ENCODE data around the gene TMEM131L.
"Not testable (repeated sequence)": the region's sequence is repeated elsewhere in the genome, so short reads cannot be mapped to it uniquely, and the experiment has no call there.

The TMEM131L gene

DNA sequence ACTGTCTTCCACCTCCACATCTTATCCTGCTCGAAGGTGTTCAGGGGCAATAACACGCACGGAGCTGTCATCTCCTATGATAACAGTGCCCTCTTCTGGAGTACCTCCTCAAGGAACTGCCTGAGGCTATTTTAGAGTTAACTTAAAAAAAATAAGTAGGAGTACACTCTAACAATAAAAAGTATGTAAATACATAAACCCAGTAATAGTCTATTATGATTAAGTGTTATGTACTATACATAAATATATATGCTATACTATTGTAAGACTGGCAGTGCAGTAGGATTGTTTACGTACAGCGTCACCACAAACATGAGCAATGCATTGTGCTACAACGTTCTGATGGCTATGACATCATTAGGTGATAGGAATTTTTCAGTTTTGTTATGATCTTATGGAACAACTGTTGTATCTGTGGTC is 183.4 kb downstream of the TMEM131L start:
- no peak for DNase-seq (ENCODE audit: low read depth in 2 of 2)

DNA sequence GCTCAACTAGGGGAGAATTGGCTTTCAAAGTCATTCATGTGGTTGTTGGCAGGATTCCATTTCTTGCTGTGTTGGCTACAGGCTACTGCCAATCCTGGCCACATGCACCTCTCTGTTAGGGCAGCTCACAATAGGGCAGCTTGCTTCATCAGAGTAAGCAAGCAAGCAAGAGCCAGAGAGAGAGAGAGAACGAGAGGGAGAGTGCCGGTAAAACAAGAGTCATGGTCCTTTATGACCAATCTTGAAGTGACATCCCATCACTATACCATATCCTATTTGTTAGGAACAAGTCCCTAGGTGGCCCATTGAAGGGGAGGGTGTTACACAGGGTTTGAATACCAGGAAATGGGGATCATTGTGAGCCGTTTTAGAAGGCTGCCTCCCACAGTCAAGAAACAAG is 185.0 kb downstream of the TMEM131L start:
- no peak for DNase-seq (ENCODE audit: low read depth in 2 of 2)

DNA sequence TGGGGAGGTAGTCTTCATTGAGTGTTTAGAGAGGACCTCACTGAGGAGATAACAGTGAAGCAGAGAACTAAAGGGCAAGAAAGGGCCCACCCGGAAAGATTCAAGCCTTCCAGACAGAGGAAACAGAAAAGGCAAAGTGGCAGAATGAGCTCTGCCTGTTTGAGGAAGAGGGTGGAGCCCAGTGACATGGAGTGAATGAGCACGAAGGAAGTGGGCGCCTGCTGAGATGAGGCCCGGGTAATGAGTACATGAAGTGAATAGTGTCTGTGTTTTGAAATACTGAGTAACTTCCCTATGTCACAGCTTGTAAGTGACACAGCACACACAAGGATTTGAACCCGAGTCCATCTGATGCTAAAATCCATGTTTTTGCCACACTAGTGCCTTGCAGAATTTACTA is 185.4 kb downstream of the TMEM131L start:
- DNase-seq (ENCODE audit: low read depth in 2 of 2) = peak; percentile 30 to 45

GRCh38 chr4:153652051-153652784 is 186.1 kb downstream of the TMEM131L start:
- DNase-seq (ENCODE audit: low read depth in 2 of 2) = peak in 1 of 2 donors; percentile 10

GRCh38 chr4:153655002-153655541 is 188.9 kb downstream of the TMEM131L start:
- DNase-seq (ENCODE audit: low read depth in 2 of 2) = no peak

- no peak for DNase-seq (ENCODE audit: low read depth in 2 of 2)
These were observed 189.8 kb downstream of the TMEM131L start for GRCh38 chr4:153655928-153656327.

- DNase-seq (ENCODE audit: low read depth in 2 of 2) = no peak
These were observed 195.2 kb downstream of the TMEM131L start for GRCh38 chr4:153661215-153661822.

- DNase-seq (ENCODE audit: low read depth in 2 of 2) = no peak
These were observed 195.7 kb downstream of the TMEM131L start for GRCh38 chr4:153661908-153662307.

GRCh38 chr4:153663667-153664066 is 197.5 kb downstream of the TMEM131L start:
- DNase-seq (ENCODE audit: low read depth in 2 of 2) = no peak

DNA sequence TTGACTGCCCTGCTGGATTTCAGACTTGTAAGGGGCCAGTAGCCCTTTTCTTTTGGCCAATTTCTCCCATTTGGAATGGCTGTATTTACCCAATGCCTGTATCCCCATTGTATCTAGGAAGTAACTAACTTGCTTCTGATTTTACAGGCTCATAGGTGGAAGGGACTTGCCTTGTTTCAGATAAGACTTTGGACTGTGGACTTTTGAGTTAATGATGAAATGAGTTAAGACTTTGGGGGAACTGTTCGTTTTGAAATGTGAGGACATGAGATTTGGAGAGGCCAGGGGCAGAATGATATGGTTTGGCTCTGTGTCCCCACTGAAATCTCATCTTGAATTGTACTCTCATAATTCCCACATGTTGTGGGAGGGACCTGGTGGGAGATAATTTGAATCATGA is 200.3 kb downstream of the TMEM131L start:
- DNase-seq (ENCODE audit: low read depth in 2 of 2) = not testable (repeated sequence)

DNA sequence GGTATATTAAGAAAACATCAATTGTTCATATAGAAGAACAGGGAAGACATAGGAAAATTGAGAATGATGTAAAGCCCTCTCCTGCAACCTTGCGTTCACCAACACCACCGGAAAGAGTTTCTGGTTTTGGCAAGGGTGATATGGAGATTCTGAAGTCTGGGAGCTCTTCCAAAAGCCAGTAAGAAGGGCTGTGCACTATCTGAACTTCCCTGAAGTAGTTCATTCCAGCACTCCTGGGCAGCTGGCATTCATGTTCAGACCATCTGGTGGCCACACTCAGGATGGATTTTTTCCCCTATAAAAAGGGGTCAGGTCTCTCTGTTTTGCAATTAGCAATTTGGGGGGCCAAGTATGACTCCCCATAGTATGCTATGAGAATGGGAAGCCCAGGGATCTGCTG is 202.5 kb downstream of the TMEM131L start:
- no peak for DNase-seq (ENCODE audit: low read depth in 2 of 2)

DNA sequence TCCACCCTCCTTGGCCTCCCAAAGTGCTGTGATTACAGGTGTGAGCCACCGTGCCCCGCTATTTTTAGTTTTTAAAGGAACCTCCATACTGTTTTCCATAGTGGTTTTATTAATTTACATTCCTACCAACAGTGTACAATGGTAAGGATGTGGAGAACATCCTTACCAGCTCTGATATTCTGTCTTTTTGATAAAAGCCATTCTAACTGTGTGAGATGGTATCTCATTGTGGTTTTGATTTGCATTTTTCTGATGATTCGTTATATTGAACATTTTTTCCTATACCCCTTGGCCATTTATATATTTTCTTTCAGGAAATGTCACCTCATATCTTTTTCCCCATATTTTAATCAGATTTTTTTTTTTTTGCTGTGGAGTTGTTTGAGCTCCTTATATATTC is 203.7 kb downstream of the TMEM131L start:
- DNase-seq (ENCODE audit: low read depth in 2 of 2) = no peak

DNA sequence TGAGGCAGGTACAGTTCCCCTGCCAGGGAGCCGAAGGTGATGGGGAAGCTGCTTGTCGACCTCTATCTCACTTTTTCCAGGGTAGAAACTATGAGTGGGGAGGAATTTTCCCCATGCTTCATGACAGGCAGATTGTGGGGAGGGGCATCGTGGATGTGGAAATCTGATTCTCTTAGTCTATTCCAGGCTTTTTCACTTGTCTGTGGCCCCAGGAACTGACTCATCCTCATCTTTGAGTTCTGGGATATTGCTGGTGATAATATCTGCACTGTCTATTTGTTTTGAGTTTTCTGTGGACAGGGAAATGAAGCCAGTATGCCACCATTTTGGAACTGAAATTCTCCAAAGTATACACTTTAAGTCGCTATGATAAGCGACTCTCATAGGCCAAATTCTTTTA is 210.3 kb downstream of the TMEM131L start:
- DNase-seq (ENCODE audit: low read depth in 2 of 2) = no peak

GRCh38 chr4:153676984-153677383 is 210.8 kb downstream of the TMEM131L start:
- no peak for DNase-seq (ENCODE audit: low read depth in 2 of 2)

DNA sequence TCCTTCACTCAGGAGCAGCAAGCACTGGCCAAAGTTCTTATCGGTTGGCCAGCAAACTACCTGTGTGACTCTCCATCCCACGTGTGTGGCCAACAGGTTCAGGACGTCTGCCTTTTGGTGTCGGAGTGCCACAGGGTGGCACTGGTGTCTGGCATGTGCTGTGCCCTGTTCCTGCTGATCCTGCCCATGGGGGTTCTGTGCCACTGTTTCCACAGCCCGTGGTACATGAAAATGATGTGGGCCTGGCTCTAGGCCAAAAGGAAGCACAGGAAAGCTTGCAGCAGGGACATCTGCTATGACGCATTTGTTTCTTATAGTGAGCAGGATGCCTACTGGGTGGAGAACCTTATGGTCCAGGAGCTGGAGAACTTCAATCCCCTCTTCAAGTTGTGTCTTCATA is 213.3 kb downstream of the TMEM131L start:
- DNase-seq (ENCODE audit: low read depth in 2 of 2) = no peak

DNA sequence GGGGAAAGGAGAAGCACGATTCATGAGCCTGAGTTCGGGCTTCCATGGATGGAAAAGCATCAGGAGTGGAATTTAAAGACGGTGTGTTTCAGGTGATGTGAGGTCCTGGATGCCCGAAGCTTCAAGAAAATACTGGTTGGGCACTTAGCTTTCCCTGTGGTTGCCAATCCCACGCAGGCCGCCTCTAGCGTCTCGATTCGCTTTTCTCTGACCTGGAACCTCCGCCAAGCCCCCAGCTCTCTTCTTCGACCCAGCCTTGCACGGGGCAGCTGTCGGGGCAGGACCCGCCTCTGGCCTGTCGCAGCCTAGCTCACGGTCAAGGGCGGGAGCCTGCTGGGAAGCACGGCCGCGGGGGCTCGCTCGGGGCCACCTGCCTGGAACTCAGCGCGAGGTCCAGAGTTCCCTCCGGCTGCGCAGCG is 217.6 kb downstream of the TMEM131L start:
- DNase-seq (ENCODE audit: low read depth in 2 of 2) = no peak

DNA sequence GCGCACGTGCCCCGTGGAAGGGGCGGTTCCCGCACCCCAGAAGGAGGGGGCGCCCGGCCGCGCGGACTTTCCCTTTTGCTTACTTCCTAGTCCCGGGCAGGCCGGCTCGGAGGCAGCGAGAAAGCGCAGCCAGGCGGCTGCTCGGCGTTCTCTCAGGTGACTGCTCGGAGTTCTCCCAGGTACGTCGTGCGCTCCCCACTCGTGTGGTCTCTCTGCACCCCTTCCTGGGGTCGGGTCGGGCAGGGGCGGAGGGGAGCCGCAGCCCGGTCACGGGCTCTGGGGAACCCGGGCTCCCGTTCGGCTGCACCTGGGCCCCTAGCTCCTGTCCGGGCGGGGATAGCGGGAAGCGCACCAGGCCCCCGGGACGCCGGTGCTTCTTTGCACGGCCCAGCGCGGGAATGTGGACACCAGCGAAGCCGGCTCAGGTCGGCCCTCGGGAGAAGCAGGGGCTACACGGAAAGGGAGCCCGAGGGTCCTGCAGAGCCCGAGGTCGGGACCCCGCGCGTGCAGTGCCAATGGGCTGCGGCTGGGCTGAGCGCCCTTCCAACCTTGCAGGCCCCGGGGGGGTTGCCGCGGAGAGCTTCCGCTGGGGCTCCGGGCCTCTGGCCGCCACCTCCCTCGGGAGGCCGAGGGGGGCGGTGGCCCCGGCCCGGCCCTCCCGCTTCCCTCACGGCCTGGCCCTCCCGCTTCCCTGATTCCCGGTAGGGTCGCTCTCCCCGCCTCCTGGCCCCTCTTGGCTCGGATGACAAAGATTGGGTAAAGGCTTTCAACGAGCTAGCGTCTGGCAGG is 218.2 kb downstream of the TMEM131L start, which contains the start of gene TLR2:
TLR2 (plus strand) TSS at position 99 of the 789 bp plus-strand sequence. CDS start 18,628 bp downstream, outside the sequence.
- DNase-seq (ENCODE audit: low read depth in 2 of 2) = peak; percentile 42 to 56

DNA sequence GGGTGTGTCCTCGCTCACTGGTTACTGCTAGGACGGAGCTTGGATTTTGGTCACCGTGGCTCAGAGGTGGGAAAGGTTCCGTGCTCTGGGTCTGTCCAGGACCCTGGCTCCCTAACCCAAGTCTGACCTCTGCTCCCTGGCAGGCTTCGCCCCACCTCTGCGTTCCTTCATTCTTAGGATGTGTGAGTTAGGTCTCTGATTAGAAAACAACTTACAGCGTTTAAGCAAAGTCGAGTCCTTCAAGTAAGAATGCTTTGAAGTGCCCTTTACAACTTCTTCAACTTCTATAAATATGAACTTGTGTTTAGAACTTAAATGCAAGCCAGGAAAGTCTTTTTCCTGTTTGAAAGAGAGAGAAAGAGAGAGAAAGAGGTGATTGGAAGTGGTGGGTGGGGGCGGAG is 218.8 kb downstream of the TMEM131L start:
- DNase-seq (ENCODE audit: low read depth in 2 of 2) = no peak

Data from stimulated activated CD4-positive, alpha-beta T cell treated with anti-CD3 and anti-CD28 coated beads, Interleukin-4, amount 100 ng/mL, for 48 hours (primary cell).